Liver (tissue), 9 donors: ENCODE results near the gene CREB3L2. TPM values are rescaled to one million over a fixed set of nuclear protein-coding genes. Genes with fewer than 3 reads are reported as not detected.

Experiments used
- DNase-seq: peaks from one replicate; pipeline ENCODE4 v3.0.0-alpha.2; 2017; ENCODE audit warnings: low spot score
- H3K27ac ChIP-seq, 2 donors: one replicate each; pipeline ENCODE4 v1.7.0; 2013; ENCODE audit warnings: inconsistent platforms in 2 of 2, low read length in 2 of 2, control low read depth in 1 of 2, low read depth in 1 of 2, mild to moderate bottlenecking in 1 of 2
- H3K27me3 ChIP-seq, 4 donors: one replicate each; pipeline versions ENCODE4 v1.6.1 to v1.7.0; 2013; ENCODE audit warnings: low read length in 3 of 4, inconsistent platforms in 1 of 4, mild to moderate bottlenecking in 1 of 4, moderate library complexity in 1 of 4; ENCODE audit not compliant: control insufficient read depth in 4 of 4, insufficient read depth in 4 of 4
- H3K36me3 ChIP-seq, 4 donors: one replicate each; pipeline versions ENCODE4 v1.6.1 to v1.7.0; 2013; ENCODE audit warnings: low read length in 3 of 4, mild to moderate bottlenecking in 3 of 4, low read depth in 1 of 4, moderate library complexity in 1 of 4; ENCODE audit not compliant: control insufficient read depth in 4 of 4, insufficient read depth in 3 of 4
- H3K4me1 ChIP-seq, 4 donors: one replicate each; pipeline versions ENCODE4 v1.6.1 to v1.7.0; 2013; ENCODE audit warnings: low read length in 3 of 4, mild to moderate bottlenecking in 3 of 4, moderate library complexity in 1 of 4; ENCODE audit not compliant: control insufficient read depth in 4 of 4, insufficient read depth in 4 of 4
- H3K4me3 ChIP-seq, 3 donors: one replicate each; pipeline versions ENCODE4 v1.6.1 to v1.7.0; 2013; ENCODE audit warnings: low read length in 3 of 3, control low read depth in 1 of 3, low read depth in 1 of 3, mild to moderate bottlenecking in 1 of 3
- H3K9ac ChIP-seq, 2 donors: one replicate each; pipeline ENCODE4 v1.7.0; 2013; ENCODE audit warnings: low read length in 2 of 2, mild to moderate bottlenecking in 2 of 2, moderate library complexity in 2 of 2, control low read depth in 1 of 2, low read depth in 1 of 2
- H3K9me3 ChIP-seq, 4 donors: one replicate each; pipeline versions ENCODE4 v1.6.1 to v1.7.0; 2013; ENCODE audit warnings: low read length in 3 of 4; ENCODE audit not compliant: control insufficient read depth in 4 of 4
- EGR1 ChIP-seq, 2 donors: IDR thresholded peaks; 2 replicates each; pipeline ENCODE4 v1.6.1; 2016 to 2018; ENCODE audit warnings: antibody characterized with exemption in 2 of 2, low read depth in 2 of 2
- FOXA1 ChIP-seq: IDR thresholded peaks from 2 replicates; pipeline ENCODE4 v1.6.1; 2016; ENCODE audit warnings: antibody characterized with exemption
- FOXA2 ChIP-seq: IDR thresholded peaks from 2 replicates; pipeline ENCODE4 v1.6.1; 2016; ENCODE audit warnings: antibody characterized with exemption
- GABPA ChIP-seq, 2 donors: IDR thresholded peaks in 1 of 2; conservative IDR thresholded peaks in 1 of 2; 2 replicates each; pipeline ENCODE4 v1.6.1; 2016; ENCODE audit warnings: antibody characterized with exemption in 2 of 2, mild to moderate bottlenecking in 1 of 2, moderate library complexity in 1 of 2
- HNF4A ChIP-seq, 2 donors: conservative IDR thresholded peaks; 2 replicates each; pipeline ENCODE4 v1.6.1; 2016; ENCODE audit warnings: antibody characterized with exemption in 2 of 2, mild to moderate bottlenecking in 2 of 2
- HNF4G ChIP-seq: IDR thresholded peaks from 2 replicates; pipeline ENCODE4 v1.6.1; 2016; ENCODE audit warnings: antibody characterized with exemption
- JUND ChIP-seq, 2 donors: IDR thresholded peaks; 2 replicates each; pipeline ENCODE4 v1.6.1; 2016; ENCODE audit warnings: antibody characterized with exemption in 2 of 2
- NR2F2 ChIP-seq: IDR thresholded peaks from 2 replicates; pipeline ENCODE4 v1.6.1; 2016; ENCODE audit warnings: antibody characterized with exemption
- RAD21 ChIP-seq, 2 donors: IDR thresholded peaks; 2 replicates each; pipeline ENCODE4 v1.6.1; 2016; ENCODE audit warnings: antibody characterized with exemption in 2 of 2, mild to moderate bottlenecking in 2 of 2
- RXRA ChIP-seq, 2 donors: IDR thresholded peaks; 2 replicates each; pipeline ENCODE4 v1.6.1; 2017 to 2018; ENCODE audit warnings: antibody characterized with exemption in 2 of 2, mild to moderate bottlenecking in 1 of 2
- SP1 ChIP-seq: IDR thresholded peaks from 2 replicates; pipeline ENCODE4 v1.6.1; 2018; ENCODE audit warnings: antibody characterized with exemption, mild to moderate bottlenecking
- TAF1 ChIP-seq: conservative IDR thresholded peaks from 2 replicates; pipeline ENCODE4 v1.6.1; 2016; ENCODE audit warnings: antibody characterized with exemption, mild to moderate bottlenecking
- YY1 ChIP-seq: IDR thresholded peaks from 2 replicates; pipeline ENCODE4 v1.6.1; 2016; ENCODE audit warnings: antibody characterized with exemption, mild to moderate bottlenecking
- WGBS: extraction: QIAGEN DNeasy Blood & Tissue Kit; methylation state at CpG from one replicate; pipeline ENCODE4 v1.1.7; 2013; 5-methylcytosine and 5-hydroxymethylcytosine counted together
- polyA plus RNA-seq, 2 donors: library from polyadenylated mRNA; stranded (reverse) in 1 of 2; unstranded in 1 of 2; fragments of 200-250 nt in 1 of 2; fragments of >200 nt in 1 of 2; fragmentation: Nextera tagmentation in 1 of 2; extraction: Ambion mirVana in 1 of 2; gene quantifications; one replicate each; pipeline versions ENCODE4 v1.2.1 to v1.2.3, GENCODE V29; 2013 to 2015
- total RNA-seq, 2 donors: library from RNA; depleted of rRNA; stranded (reverse); fragments of >200 nt; gene quantifications; one replicate each; pipeline ENCODE4 v1.2.3, GENCODE V29; 2014
- TF ChIP-seq, protein P1 (sequence below): IDR thresholded peaks from 2 replicates; pipeline ENCODE4 v1.6.1; 2016; ENCODE audit warnings: antibody characterized with exemption
- TF ChIP-seq, protein P2 (sequence below): IDR thresholded peaks from 2 replicates; pipeline ENCODE4 v1.6.1; 2016; ENCODE audit warnings: antibody characterized with exemption, mild to moderate bottlenecking
- TF ChIP-seq, protein P3 (sequence below): fragments of 150-350 bp; IDR thresholded peaks from 2 replicates; pipeline ENCODE4 v1.5.1; 2017; ENCODE audit warnings: improper control_type of control experiment, low read depth, low read length; ENCODE audit not compliant: missing input control
- TF ChIP-seq, protein P4 (sequence below): IDR thresholded peaks from 2 replicates; pipeline ENCODE4 v1.6.1; 2016; ENCODE audit warnings: antibody characterized with exemption
- TF ChIP-seq, protein P5 (sequence below): IDR thresholded peaks from 2 replicates; pipeline ENCODE4 v1.6.1; 2016; ENCODE audit warnings: antibody characterized with exemption
- donor health status: healthy.
- donor health status: healthy.
- donor health status: healthy.
- donor health status: healthy.
- donor health status: healthy.

The CREB3L2 gene
- total and polyA plus RNA-seq, 4 donors = 6.7 to 16.6 (median 9.9) TPM

DNA sequence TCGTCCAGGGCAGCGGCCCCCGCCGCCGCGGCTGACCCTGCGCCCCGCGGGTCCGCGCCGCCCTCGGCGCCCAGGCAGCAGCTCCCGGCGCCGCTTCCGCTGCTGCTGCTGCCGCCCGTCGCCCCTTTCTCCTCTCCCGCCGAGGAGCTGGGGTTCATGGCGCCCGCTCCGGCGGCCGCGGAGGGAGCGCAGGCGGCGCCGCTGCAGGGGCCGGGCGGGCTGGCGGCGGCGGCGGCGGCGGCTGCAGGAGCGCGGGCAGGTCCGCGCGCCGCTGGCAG, 155.4 kb downstream of the CREB3L2 start (continued):
- TF ChIP-seq RXRA (IDR thresholded peaks at IDR 0.05) = no peak
- no peak for TF ChIP-seq GABPA (IDR thresholded peaks at IDR 0.05 in 1 of 2, conservative IDR thresholded peaks at IDR 0.05 in 1 of 2)

DNA sequence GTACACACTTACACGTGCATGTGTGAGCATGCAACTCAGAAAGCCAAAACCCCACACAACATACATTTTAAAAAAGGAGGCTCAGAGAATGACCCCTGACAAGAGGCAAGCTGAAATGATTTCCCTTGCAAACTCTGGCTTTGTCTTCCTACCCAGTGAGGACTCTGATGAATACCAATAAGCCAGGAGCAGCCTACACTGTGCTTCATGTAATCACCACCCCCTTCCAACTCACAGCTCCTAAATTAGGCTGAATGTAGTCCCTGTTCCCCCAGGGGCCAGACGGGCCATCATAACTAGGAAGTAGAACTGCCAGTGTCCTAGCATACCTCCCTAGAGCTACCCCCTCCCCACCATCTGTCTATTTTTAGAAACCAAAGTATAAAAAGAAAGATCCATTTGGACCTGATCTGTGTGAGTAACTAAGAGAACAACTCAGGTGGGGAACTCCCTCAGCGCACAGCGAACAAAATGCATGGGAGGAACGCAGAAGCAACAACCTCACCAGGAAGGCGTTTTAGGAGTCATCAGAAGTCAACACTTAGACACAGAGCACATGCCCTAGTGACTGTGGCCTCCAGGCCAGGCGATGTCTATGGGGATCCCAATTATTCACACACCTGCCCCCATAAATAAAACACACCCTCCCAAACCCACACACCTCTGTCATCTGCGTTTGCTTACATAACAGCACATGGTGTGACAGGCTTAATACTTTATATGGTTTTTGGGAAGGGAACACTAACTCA, 157.0 kb downstream of the CREB3L2 start:
- Histone ChIP-seq H3K4me1 (peaks cover 7 to 16% (median 10%) of the 10 kb centered on the region in 4 donors), H3K4me3 (no peak overlapping the region), H3K27me3 (peaks cover 0 to 7% (median 0%) of the 10 kb centered on the region in 4 donors), H3K9me3 (no peaks in the 10 kb centered on the region), H3K36me3 (no peaks in the 10 kb centered on the region), H3K27ac (no peak overlapping the region), H3K9ac (no peak overlapping the region)
- DNase-seq = no peak
- TF ChIP-seq FOXA2 (no peak), EGR1 (IDR thresholded peaks at IDR 0.05; ENCODE audit: low read depth in 2 of 2) (no peak), YY1 (no peak)
- TF ChIP-seq, protein P1, sequence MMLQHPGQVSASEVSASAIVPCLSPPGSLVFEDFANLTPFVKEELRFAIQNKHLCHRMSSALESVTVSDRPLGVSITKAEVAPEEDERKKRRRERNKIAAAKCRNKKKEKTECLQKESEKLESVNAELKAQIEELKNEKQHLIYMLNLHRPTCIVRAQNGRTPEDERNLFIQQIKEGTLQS = no peak
- 87% methylated on average over 8 of the region's 8 CpGs for WGBS

DNA sequence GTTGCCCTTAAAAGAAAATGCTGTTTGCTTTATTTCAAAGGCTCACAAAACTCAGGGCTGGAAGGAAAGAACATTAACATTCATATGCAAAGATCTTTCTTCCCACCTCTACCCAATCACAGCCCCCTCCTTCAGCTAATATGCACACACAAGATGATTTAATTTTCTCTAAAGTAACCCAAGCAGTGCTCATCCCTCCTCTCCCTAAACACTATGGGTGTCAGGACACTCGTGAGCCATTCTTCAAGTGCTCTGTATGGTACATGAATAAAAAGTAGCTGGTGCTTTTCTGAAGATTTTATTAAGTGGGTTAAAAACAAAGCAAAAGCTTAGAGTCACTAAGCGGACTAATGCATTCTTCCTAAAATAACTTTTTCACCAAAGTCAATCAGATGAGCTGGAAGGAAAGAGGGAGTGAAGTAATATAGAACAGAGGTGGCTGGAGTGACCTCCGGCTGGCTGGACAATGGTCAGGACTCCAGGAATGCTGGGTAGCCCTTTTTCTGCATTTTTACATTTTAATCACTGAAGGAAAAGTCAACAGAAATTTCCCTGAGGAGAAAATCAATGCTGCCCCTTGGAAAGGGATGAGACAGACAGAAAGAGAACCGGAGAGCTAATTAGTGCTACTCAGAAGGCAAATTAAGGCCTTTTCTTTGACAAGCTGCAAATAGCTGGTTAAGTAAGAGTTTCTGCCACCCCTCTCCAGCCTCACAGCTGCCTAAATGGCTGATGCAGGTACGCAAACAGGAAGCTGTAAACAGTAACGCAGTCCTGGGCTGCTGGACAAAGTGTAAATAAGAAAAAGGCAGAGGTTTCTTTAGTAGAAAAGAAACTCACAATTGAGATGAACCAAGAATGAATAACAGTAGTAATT, 161.7 kb downstream of the CREB3L2 start:
- Histone ChIP-seq H3K9ac (no peak overlapping the region), H3K4me1 (peaks cover 0 to 8% (median 2%) of the 10 kb centered on the region in 4 donors), H3K9me3 (no peaks in the 10 kb centered on the region), H3K4me3 (no peak overlapping the region), H3K27me3 (peaks cover 0 to 2% (median 0%) of the 10 kb centered on the region in 4 donors), H3K36me3 (no peaks in the 10 kb centered on the region), H3K27ac (no peak overlapping the region)
- TF ChIP-seq RAD21 (IDR thresholded peaks at IDR 0.05) = peak in 1 of 2 donors; percentile 27
- TF ChIP-seq GABPA (IDR thresholded peaks at IDR 0.05 in 1 of 2, conservative IDR thresholded peaks at IDR 0.05 in 1 of 2) = peak in 1 of 2 donors; percentile 30
- TF ChIP-seq TAF1 = no peak
- TF ChIP-seq, protein P2, sequence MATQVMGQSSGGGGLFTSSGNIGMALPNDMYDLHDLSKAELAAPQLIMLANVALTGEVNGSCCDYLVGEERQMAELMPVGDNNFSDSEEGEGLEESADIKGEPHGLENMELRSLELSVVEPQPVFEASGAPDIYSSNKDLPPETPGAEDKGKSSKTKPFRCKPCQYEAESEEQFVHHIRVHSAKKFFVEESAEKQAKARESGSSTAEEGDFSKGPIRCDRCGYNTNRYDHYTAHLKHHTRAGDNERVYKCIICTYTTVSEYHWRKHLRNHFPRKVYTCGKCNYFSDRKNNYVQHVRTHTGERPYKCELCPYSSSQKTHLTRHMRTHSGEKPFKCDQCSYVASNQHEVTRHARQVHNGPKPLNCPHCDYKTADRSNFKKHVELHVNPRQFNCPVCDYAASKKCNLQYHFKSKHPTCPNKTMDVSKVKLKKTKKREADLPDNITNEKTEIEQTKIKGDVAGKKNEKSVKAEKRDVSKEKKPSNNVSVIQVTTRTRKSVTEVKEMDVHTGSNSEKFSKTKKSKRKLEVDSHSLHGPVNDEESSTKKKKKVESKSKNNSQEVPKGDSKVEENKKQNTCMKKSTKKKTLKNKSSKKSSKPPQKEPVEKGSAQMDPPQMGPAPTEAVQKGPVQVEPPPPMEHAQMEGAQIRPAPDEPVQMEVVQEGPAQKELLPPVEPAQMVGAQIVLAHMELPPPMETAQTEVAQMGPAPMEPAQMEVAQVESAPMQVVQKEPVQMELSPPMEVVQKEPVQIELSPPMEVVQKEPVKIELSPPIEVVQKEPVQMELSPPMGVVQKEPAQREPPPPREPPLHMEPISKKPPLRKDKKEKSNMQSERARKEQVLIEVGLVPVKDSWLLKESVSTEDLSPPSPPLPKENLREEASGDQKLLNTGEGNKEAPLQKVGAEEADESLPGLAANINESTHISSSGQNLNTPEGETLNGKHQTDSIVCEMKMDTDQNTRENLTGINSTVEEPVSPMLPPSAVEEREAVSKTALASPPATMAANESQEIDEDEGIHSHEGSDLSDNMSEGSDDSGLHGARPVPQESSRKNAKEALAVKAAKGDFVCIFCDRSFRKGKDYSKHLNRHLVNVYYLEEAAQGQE = no peak
- TF ChIP-seq NR2F2 = no peak
- TF ChIP-seq, protein P1 = no peak
- peak; percentile 65 for TF ChIP-seq YY1
- TF ChIP-seq RXRA (IDR thresholded peaks at IDR 0.05) = peak; percentile 60 to 87
- TF ChIP-seq HNF4G = no peak
- TF ChIP-seq, protein P3, sequence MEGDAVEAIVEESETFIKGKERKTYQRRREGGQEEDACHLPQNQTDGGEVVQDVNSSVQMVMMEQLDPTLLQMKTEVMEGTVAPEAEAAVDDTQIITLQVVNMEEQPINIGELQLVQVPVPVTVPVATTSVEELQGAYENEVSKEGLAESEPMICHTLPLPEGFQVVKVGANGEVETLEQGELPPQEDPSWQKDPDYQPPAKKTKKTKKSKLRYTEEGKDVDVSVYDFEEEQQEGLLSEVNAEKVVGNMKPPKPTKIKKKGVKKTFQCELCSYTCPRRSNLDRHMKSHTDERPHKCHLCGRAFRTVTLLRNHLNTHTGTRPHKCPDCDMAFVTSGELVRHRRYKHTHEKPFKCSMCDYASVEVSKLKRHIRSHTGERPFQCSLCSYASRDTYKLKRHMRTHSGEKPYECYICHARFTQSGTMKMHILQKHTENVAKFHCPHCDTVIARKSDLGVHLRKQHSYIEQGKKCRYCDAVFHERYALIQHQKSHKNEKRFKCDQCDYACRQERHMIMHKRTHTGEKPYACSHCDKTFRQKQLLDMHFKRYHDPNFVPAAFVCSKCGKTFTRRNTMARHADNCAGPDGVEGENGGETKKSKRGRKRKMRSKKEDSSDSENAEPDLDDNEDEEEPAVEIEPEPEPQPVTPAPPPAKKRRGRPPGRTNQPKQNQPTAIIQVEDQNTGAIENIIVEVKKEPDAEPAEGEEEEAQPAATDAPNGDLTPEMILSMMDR = no peak
- TF ChIP-seq HNF4A (conservative IDR thresholded peaks at IDR 0.05) = peak; percentile 76 to 90
- peak; percentile 53 for TF ChIP-seq SP1
- TF ChIP-seq, protein P4, sequence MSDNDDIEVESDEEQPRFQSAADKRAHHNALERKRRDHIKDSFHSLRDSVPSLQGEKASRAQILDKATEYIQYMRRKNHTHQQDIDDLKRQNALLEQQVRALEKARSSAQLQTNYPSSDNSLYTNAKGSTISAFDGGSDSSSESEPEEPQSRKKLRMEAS = no peak
- TF ChIP-seq JUND (IDR thresholded peaks at IDR 0.05) = peak in 1 of 2 donors; percentile 46
- TF ChIP-seq, protein P5, sequence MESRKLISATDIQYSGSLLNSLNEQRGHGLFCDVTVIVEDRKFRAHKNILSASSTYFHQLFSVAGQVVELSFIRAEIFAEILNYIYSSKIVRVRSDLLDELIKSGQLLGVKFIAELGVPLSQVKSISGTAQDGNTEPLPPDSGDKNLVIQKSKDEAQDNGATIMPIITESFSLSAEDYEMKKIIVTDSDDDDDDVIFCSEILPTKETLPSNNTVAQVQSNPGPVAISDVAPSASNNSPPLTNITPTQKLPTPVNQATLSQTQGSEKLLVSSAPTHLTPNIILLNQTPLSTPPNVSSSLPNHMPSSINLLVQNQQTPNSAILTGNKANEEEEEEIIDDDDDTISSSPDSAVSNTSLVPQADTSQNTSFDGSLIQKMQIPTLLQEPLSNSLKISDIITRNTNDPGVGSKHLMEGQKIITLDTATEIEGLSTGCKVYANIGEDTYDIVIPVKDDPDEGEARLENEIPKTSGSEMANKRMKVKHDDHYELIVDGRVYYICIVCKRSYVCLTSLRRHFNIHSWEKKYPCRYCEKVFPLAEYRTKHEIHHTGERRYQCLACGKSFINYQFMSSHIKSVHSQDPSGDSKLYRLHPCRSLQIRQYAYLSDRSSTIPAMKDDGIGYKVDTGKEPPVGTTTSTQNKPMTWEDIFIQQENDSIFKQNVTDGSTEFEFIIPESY = peak; percentile 35
- TF ChIP-seq FOXA1 = no peak
- TF ChIP-seq FOXA2 = no peak
- peak in 1 of 2 donors; percentile 55 for TF ChIP-seq EGR1 (IDR thresholded peaks at IDR 0.05; ENCODE audit: low read depth in 2 of 2)
- 37% methylated on average over 6 of the region's 6 CpGs for WGBS
- no peak for DNase-seq
